GM21717 (cell line): Measurements from ENCODE around the gene PCAT7.
"Not testable (repeated sequence)": the region's sequence is repeated elsewhere in the genome, so short reads cannot be mapped to it uniquely, and the experiment has no call there.

ENCODE experiments used
- ATAC-seq: cut with Tn5 transposase; IDR thresholded peaks from one replicate; pipeline ENCODE4 v1.9.1; 2021; ENCODE audit warnings: mild to moderate bottlenecking, moderate library complexity; ENCODE audit not compliant: unreplicated experiment

PCAT7 gene

GRCh38 chr9:94560237-94560636, 5.4 kb downstream of the PCAT7 start:
- ATAC-seq, result no peak

- no peak for ATAC-seq
Observed at GRCh38 chr9:94563548-94563947, 8.7 kb downstream of the PCAT7 start.

GRCh38 chr9:94564279-94564678, 9.4 kb downstream of the PCAT7 start:
- not testable (repeated sequence) for ATAC-seq

- ATAC-seq, result no peak
Observed at GRCh38 chr9:94566550-94566949, 11.7 kb downstream of the PCAT7 start.

- ATAC-seq, result no peak
Observed at GRCh38 chr9:94567271-94567670, 12.4 kb downstream of the PCAT7 start.

- ATAC-seq, result no peak
Observed at GRCh38 chr9:94568250-94568889, 13.5 kb downstream of the PCAT7 start.

- ATAC-seq, result no peak
Observed at GRCh38 chr9:94568972-94569712, 14.3 kb downstream of the PCAT7 start.

- ATAC-seq, result no peak
Observed at GRCh38 chr9:94576131-94576530, 21.2 kb downstream of the PCAT7 start.

- ATAC-seq, result no peak
Observed at GRCh38 chr9:94577036-94577435, 22.2 kb downstream of the PCAT7 start.

- ATAC-seq, result no peak
Observed at GRCh38 chr9:94577571-94577970, 22.7 kb downstream of the PCAT7 start.

GRCh38 chr9:94581728-94582127, 26.8 kb downstream of the PCAT7 start:
- no peak for ATAC-seq

- ATAC-seq, result no peak
Observed at GRCh38 chr9:94584555-94584954, 29.7 kb downstream of the PCAT7 start.

GRCh38 chr9:94586316-94586715, 31.4 kb downstream of the PCAT7 start:
- ATAC-seq, result no peak

- ATAC-seq, result no peak
Observed at GRCh38 chr9:94586814-94587213, 31.9 kb downstream of the PCAT7 start.

GRCh38 chr9:94588681-94589080, 33.8 kb downstream of the PCAT7 start:
- no peak for ATAC-seq

GRCh38 chr9:94591046-94591545, 36.2 kb downstream of the PCAT7 start:
- not testable (repeated sequence) for ATAC-seq

GRCh38 chr9:94591876-94592275, 37.0 kb downstream of the PCAT7 start:
- ATAC-seq, result no peak

- ATAC-seq, result not testable (repeated sequence)
Observed at GRCh38 chr9:94592683-94593082, 37.8 kb downstream of the PCAT7 start.

GRCh38 chr9:94593459-94594345, 38.8 kb downstream of the PCAT7 start, which contains the start of gene FBP2:
FBP2 (minus strand) TSS chr9:94593824; CDS start chr9:94593726, 98 bp downstream.
- no peak for ATAC-seq

- no peak for ATAC-seq
Observed at GRCh38 chr9:94599102-94599501, 44.2 kb downstream of the PCAT7 start.

- ATAC-seq, result no peak
Observed at GRCh38 chr9:94600258-94600657, 45.4 kb downstream of the PCAT7 start.
